Activated CD8-positive, alpha-beta T cell treated with anti-CD3 and anti-CD28 coated beads for 36 hours (primary cell): ENCODE data around the gene IL10. TPM values are rescaled to one million over a fixed set of nuclear protein-coding genes. Genes with fewer than 3 reads are reported as not detected.

Experiments
- ATAC-seq: fragments of 200-7000 bp; cut with Tn5 transposase; one replicate; pipeline ENCODE4 v1.10.0; 2021; ENCODE audit warnings: mild to moderate bottlenecking, moderate library complexity
- CTCF ChIA-PET: fragments of 350-600 bp; sonication (Branson Sonifier 250); formaldehyde crosslinking; loops from one replicate; lab custom pipeline; 2021; ENCODE audit warnings: antibody characterized with exemption; lab: Charles Lee
- POLR2A ChIA-PET: fragments of 350-600 bp; sonication (Branson Sonifier 250); formaldehyde crosslinking; loops from one replicate; lab custom pipeline; 2021; ENCODE audit warnings: antibody characterized with exemption; lab: Charles Lee
- DNase-seq: peaks from one replicate; pipeline ENCODE4 v3.0.0-alpha.2; 2020
- H3K27ac Mint-ChIP-seq: one replicate; pipeline ENCODE4 v1.8.0; 2021; ENCODE audit warnings: mild to moderate bottlenecking, mixed read lengths
- H3K27me3 Mint-ChIP-seq: one replicate; pipeline ENCODE4 v1.8.0; 2021; ENCODE audit warnings: mixed read lengths
- H3K36me3 Mint-ChIP-seq: one replicate; pipeline ENCODE4 v1.8.0; 2021; ENCODE audit warnings: low read depth, mixed read lengths
- H3K4me1 Mint-ChIP-seq: one replicate; pipeline ENCODE4 v1.8.0; 2021; ENCODE audit warnings: low read depth, mixed read lengths
- H3K4me3 Mint-ChIP-seq: one replicate; pipeline ENCODE4 v1.8.0; 2021; ENCODE audit warnings: mild to moderate bottlenecking, moderate library complexity, mixed read lengths
- H3K9me3 Mint-ChIP-seq: one replicate; pipeline ENCODE4 v1.8.0; 2021; ENCODE audit warnings: mixed read lengths
- CTCF ChIP-seq: fragments of 200-600 bp; IDR thresholded peaks from one replicate; pipeline ENCODE4 v1.8.0; 2022; ENCODE audit warnings: antibody characterized with exemption, mild to moderate bottlenecking
- intact Hi-C: fragments of 100-400 bp; cut with micrococcal nuclease; formaldehyde crosslinking; loops from one replicate; pipeline ENCODE4 v1.10.0; 2022
- total RNA-seq, 2 experiments: library from RNA; stranded (reverse); gene quantifications; one replicate each; pipeline ENCODE4 v1.2.3, GENCODE V29; 2021

The IL10 gene
- total RNA-seq, 2 experiments from 2014 or later = 0.32 TPM; not detected in 1

GRCh38 chr1:206776229-206776628 is 3.9 kb upstream of the IL10 start:
- Mint-ChIP-seq H3K36me3 (no peaks in the 10 kb centered on the region), H3K9me3 (no peaks in the 10 kb centered on the region), H3K27ac (no peak overlapping the region), H3K27me3 (peaks cover 9% of the 10 kb centered on the region), H3K4me1 (peaks cover 32% of the 10 kb centered on the region), H3K4me3 (no peak overlapping the region)
- no peak for TF ChIP-seq CTCF
- CTCF ChIA-PET = no interaction called here
- DNase-seq (no peak), ATAC-seq (no peak)
- intact Hi-C loops = no loop called here
- POLR2A ChIA-PET = interaction anchor here (1.3 kb wide), 1 partner anchor 12 kb away, joined by 3 read pairs; no protein-coding TSS in a partner anchor

GRCh38 chr1:206774093-206774492 is 1.8 kb upstream of the IL10 start:
- Mint-ChIP-seq H3K4me3 (no peak overlapping the region), H3K4me1 (peaks cover 53% of the 10 kb centered on the region), H3K27ac (no peak overlapping the region), H3K36me3 (no peaks in the 10 kb centered on the region), H3K27me3 (peaks cover 12% of the 10 kb centered on the region), H3K9me3 (no peaks in the 10 kb centered on the region)
- no peak for TF ChIP-seq CTCF
- intact Hi-C loops = no loop called here
- POLR2A ChIA-PET = interaction anchor here (0.9 to 2.3 kb wide), 4 partner anchors 9 to 81 kb away, joined by 3 to 7 read pairs (median 6); no protein-coding TSS in a partner anchor
- DNase-seq (no peak), ATAC-seq (no peak)
- CTCF ChIA-PET = interaction anchor here (1.3 to 6.4 kb wide), 3 partner anchors 11 to 86 kb away, joined by 3 to 51 read pairs (median 3); no protein-coding TSS in a partner anchor

DNA sequence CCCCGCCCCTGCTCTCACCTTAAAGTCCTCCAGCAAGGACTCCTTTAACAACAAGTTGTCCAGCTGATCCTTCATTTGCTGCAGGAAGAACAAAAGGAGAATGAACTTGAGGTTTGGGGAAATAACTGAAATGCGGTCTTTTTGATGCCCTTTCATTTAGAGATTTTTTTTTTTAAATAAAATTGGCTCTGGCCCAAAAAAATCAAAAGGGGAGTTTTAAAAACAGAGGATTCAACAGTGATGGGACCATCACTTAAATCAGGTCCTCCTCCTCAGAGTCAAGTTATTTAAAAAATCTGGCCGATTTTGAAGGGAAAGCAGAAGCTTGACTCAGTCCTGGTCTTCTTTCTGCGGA is 979 bp downstream of the IL10 start:
- no peak for DNase-seq
- intact Hi-C loops = no loop called here
- no peaks in the 10 kb centered on the region for H3K36me3 Mint-ChIP-seq
- no peak overlapping the region for H3K27ac Mint-ChIP-seq
- no peak for TF ChIP-seq CTCF
- CTCF ChIA-PET = interaction anchor here (0.7 to 10.0 kb wide), 13 partner anchors 13 to 301 kb away, joined by 3 to 125 read pairs (median 9); no protein-coding TSS in a partner anchor
- H3K4me3 Mint-ChIP-seq = no peak overlapping the region
- H3K9me3 Mint-ChIP-seq = no peaks in the 10 kb centered on the region
- peaks cover 77% of the 10 kb centered on the region for H3K4me1 Mint-ChIP-seq
- peaks cover 12% of the 10 kb centered on the region for H3K27me3 Mint-ChIP-seq
- POLR2A ChIA-PET = interaction anchor here (0.5 to 4.4 kb wide), 6 partner anchors 11 to 138 kb away, joined by 3 to 23 read pairs (median 4); no protein-coding TSS in a partner anchor
- ATAC-seq = no peak

- POLR2A ChIA-PET = interaction anchor here (0.5 to 4.4 kb wide), 13 partner anchors 8 to 139 kb away, joined by 3 to 23 read pairs (median 4); no protein-coding TSS in a partner anchor
- no peak for TF ChIP-seq CTCF
- no peaks in the 10 kb centered on the region for H3K9me3 Mint-ChIP-seq
- ATAC-seq = no peak
- peak within 1 kb of the TSS; percentile 21 for H3K27ac Mint-ChIP-seq
- intact Hi-C loops = no loop called here
- H3K4me1 Mint-ChIP-seq = peaks cover 83% of the 10 kb centered on the region
- peaks cover 12% of the 10 kb centered on the region for H3K27me3 Mint-ChIP-seq
- peak within 1 kb of the TSS; percentile 8 for H3K4me3 Mint-ChIP-seq
- peak; percentile 49 for DNase-seq
- CTCF ChIA-PET = interaction anchor here (0.7 to 10.0 kb wide), 15 partner anchors 12 to 300 kb away, joined by 3 to 125 read pairs (median 7); no protein-coding TSS in a partner anchor
- no peaks in the 10 kb centered on the region for H3K36me3 Mint-ChIP-seq
Measured at GRCh38 chr1:206770531-206771337, 1.6 kb downstream of the IL10 start, which contains the start of gene IL19. Gene IL19 (plus strand): TSS chr1:206770773. CDS start chr1:206836663, 65,890 bp downstream.
